Neural progenitor cell (in vitro differentiated cells): ENCODE measurements around the gene ZMYND8.

ENCODE experiments used
- EZH2 ChIP-seq: fragments of 200-600 bp; sonication (generic); IDR thresholded peaks from 2 replicates; pipeline ENCODE4 v1.6.1; 2017; ENCODE audit warnings: antibody characterized with exemption, mild to moderate bottlenecking, moderate library complexity
- EZH2phosphoT487 ChIP-seq: fragments of 200-600 bp; sonication (generic); IDR thresholded peaks from 2 replicates; pipeline ENCODE4 v1.6.1; 2017; ENCODE audit warnings: antibody characterized with exemption
- TF ChIP-seq, protein P1 (sequence below): fragments of 200-600 bp; sonication (generic); IDR thresholded peaks from 2 replicates; pipeline ENCODE4 v1.5.1; 2017; ENCODE audit warnings: antibody characterized with exemption, mild to moderate bottlenecking

DNA sequence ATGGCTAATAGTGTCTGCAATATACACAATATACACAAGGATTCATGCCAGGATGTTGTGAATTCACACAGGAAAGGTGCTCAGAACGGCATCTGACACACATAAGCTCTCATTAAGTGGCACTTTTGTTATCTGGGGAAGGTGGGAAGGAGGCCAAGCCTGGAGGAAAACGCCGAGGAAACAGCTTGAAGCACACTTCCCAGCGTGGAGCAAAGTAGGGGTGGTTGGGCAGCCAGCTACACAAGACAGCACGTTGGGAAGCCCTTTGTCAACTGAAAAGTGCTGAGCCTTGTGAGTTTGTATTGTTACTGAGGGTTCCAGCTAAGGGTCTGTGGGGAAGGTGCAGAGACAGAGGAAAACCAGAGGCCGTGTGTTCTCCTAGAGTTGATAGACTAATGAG, 181.0 kb downstream of the ZMYND8 start:
- TF ChIP-seq, protein P1, sequence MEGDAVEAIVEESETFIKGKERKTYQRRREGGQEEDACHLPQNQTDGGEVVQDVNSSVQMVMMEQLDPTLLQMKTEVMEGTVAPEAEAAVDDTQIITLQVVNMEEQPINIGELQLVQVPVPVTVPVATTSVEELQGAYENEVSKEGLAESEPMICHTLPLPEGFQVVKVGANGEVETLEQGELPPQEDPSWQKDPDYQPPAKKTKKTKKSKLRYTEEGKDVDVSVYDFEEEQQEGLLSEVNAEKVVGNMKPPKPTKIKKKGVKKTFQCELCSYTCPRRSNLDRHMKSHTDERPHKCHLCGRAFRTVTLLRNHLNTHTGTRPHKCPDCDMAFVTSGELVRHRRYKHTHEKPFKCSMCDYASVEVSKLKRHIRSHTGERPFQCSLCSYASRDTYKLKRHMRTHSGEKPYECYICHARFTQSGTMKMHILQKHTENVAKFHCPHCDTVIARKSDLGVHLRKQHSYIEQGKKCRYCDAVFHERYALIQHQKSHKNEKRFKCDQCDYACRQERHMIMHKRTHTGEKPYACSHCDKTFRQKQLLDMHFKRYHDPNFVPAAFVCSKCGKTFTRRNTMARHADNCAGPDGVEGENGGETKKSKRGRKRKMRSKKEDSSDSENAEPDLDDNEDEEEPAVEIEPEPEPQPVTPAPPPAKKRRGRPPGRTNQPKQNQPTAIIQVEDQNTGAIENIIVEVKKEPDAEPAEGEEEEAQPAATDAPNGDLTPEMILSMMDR, result no peak
- no peak for TF ChIP-seq EZH2
- no peak for TF ChIP-seq EZH2phosphoT487
